RWPE2 (cell line): Measurements from ENCODE around the gene PRMT5.

Source experiments
- ATAC-seq: fragments of 200-7000 bp; cut with Tn5 transposase; 3 replicates; pipeline ENCODE4 v1.9.1; 2021; ENCODE audit warnings: low read depth
- DNase-seq: peaks from one replicate; pipeline ENCODE4 v3.0.0-alpha.2; 2020; ENCODE audit warnings: low spot score
- H3K27ac ChIP-seq: fragments of 450-650 bp; 2 replicates; pipeline ENCODE4 v1.5.1; 2017; ENCODE audit warnings: mild to moderate bottlenecking; ENCODE audit not compliant: poor library complexity, severe bottlenecking
- H3K27me3 ChIP-seq: fragments of 250-450 bp; sonication (Bioruptor Pico); 2 replicates; pipeline ENCODE4 v1.5.1; 2021; ENCODE audit warnings: mild to moderate bottlenecking, moderate library complexity; ENCODE audit not compliant: insufficient read depth, poor library complexity, severe bottlenecking
- H3K36me3 ChIP-seq: fragments of 250-450 bp; sonication (Bioruptor Pico); 2 replicates; pipeline ENCODE4 v1.5.1; 2020; ENCODE audit warnings: low read depth, mild to moderate bottlenecking, moderate library complexity
- H3K4me1 ChIP-seq: fragments of 250-450 bp; sonication (Bioruptor Pico); 2 replicates; pipeline ENCODE4 v1.5.1; 2021; ENCODE audit warnings: mild to moderate bottlenecking, moderate library complexity; ENCODE audit not compliant: insufficient read depth, poor library complexity, severe bottlenecking
- H3K4me3 ChIP-seq: fragments of 250-450 bp; sonication (Bioruptor Pico); 2 replicates; pipeline ENCODE4 v1.5.1; 2021; ENCODE audit warnings: mild to moderate bottlenecking, moderate library complexity; ENCODE audit not compliant: severe bottlenecking
- H3K9me3 ChIP-seq: fragments of 250-450 bp; sonication (Bioruptor Pico); 2 replicates; pipeline ENCODE4 v1.5.1; 2021; ENCODE audit warnings: mild to moderate bottlenecking, moderate library complexity; ENCODE audit not compliant: severe bottlenecking
- TF ChIP-seq, protein P1 (sequence below): fragments of 450-650 bp; IDR thresholded peaks from one replicate; pipeline ENCODE4 v1.5.1; 2017; ENCODE audit warnings: mild to moderate bottlenecking, moderate library complexity; ENCODE audit not compliant: poor library complexity, severe bottlenecking

The PRMT5 gene

DNA sequence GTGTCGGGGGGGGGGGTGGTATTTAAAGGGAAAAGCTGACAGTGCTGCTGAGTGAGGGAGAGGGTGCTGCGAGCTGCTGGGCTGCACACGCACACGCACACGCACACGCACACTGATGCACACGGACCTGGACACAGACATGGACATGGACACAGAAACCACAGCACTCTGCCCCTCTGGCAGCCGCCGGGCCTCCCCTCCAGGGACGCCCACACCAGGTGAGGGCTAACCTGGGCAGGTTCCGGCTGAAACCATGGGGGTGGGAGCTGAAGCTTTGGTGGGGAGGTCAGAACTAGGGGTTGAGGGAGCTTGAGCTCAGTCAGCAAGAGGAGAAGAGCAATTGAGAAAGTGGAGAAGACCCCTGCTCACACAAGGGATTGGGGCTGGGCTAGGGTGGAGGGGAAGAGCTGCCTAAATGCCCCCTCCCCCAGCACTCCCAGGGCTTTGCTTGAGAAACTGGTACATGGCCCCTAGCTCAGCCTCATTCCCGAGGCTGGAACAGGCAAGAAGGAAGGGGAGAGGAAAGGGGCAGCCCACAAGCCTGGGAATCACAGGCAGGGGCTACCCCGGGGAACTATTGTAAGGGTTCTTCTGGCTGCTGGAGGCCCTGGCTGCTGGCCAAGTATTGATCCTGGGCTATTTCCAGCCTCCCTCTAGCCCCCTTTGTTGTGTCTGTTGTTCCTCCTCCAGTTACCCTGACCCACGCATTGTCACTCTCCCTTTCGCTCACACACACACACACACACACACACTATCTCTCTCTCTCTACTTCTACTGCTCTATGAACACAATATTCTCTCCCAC is 45.8 kb downstream of the PRMT5 start, which contains the start of gene REM2:
TSS of gene REM2 (plus strand) at position 50 of the 804 bp plus-strand sequence. CDS start at position 116, 66 bp downstream.
- H3K4me1 ChIP-seq, result peaks cover 7% of the 10 kb centered on the region
- TF ChIP-seq, protein P1, sequence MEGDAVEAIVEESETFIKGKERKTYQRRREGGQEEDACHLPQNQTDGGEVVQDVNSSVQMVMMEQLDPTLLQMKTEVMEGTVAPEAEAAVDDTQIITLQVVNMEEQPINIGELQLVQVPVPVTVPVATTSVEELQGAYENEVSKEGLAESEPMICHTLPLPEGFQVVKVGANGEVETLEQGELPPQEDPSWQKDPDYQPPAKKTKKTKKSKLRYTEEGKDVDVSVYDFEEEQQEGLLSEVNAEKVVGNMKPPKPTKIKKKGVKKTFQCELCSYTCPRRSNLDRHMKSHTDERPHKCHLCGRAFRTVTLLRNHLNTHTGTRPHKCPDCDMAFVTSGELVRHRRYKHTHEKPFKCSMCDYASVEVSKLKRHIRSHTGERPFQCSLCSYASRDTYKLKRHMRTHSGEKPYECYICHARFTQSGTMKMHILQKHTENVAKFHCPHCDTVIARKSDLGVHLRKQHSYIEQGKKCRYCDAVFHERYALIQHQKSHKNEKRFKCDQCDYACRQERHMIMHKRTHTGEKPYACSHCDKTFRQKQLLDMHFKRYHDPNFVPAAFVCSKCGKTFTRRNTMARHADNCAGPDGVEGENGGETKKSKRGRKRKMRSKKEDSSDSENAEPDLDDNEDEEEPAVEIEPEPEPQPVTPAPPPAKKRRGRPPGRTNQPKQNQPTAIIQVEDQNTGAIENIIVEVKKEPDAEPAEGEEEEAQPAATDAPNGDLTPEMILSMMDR, result no peak
- no peaks in the 10 kb centered on the region for H3K27me3 ChIP-seq
- H3K4me3 ChIP-seq, result no peak within 1 kb of the TSS
- DNase-seq (no peak), ATAC-seq (no peak)
- H3K36me3 ChIP-seq, result peaks cover 1% of the 10 kb centered on the region; the same call in 1 of the 2 replicates
- no peaks in the 10 kb centered on the region for H3K9me3 ChIP-seq
- H3K27ac ChIP-seq, result no peak within 1 kb of the TSS

DNA sequence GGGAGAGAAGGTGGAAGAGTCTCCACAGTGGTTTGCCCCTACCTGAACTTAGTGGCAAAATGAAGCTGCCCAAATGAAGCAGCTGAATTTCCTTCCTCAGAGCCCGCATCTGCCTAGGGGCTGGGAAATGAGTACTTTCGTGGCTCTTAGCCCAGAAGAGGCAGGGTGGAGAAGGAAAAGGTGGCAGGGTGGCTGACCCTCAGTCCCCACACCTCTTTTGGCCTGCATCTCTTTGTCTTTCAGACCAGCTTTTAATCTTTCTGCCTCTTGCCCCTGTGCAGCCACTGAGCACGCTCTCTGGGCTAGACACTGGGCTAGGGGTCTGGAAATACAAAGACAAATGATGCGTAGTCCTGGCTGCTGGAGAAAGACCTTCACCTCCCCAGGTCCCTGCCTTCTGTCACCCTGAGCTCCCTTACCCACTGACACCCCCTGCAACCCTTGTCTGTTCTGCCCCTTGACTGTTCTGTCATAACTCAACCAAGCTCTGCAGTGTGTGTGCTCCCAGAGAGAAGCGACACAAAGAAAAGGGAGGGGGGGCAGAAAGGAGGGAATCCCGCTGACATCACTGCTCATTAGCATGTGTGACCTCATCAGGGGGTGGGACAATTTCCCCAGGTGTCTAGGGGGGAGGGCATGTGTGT is 46.5 kb downstream of the PRMT5 start:
- no peak overlapping the region for H3K4me3 ChIP-seq
- ATAC-seq (peak; percentile 4; the same call in 1 of the 3 replicates), DNase-seq (no peak)
- H3K27me3 ChIP-seq, result no peaks in the 10 kb centered on the region
- peaks cover 4% of the 10 kb centered on the region for H3K4me1 ChIP-seq
- no peak overlapping the region for H3K27ac ChIP-seq
- no peaks in the 10 kb centered on the region for H3K9me3 ChIP-seq
- TF ChIP-seq, protein P1, result no peak
- H3K36me3 ChIP-seq, result peaks cover 8% of the 10 kb centered on the region

DNA sequence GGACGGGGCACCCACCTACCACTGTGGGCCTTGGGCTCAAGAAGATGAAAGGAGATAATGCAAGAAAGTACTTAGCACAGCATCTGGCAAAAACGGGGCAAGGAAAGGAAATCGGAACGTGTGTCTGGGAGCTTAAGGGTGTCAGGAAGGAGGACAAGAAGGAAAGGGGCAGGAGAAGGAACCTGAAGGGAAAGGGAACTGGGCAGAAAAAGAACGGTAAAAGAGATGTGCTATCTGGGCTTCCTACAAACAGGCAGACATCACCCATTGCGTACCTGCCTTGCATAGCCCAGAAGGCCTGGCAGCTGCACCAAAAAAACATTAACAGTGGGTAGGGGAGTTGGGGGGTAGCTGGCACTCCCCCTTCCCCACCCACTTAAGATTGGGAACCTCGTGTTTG is 47.1 kb downstream of the PRMT5 start:
- peaks cover 13% of the 10 kb centered on the region for H3K36me3 ChIP-seq
- no peaks in the 10 kb centered on the region for H3K27me3 ChIP-seq
- DNase-seq, result no peak
- H3K4me1 ChIP-seq, result peaks cover 4% of the 10 kb centered on the region
- ATAC-seq, result no peak
- no peak overlapping the region for H3K4me3 ChIP-seq
- TF ChIP-seq, protein P1, result no peak
- no peak overlapping the region for H3K27ac ChIP-seq
- H3K9me3 ChIP-seq, result no peaks in the 10 kb centered on the region

DNA sequence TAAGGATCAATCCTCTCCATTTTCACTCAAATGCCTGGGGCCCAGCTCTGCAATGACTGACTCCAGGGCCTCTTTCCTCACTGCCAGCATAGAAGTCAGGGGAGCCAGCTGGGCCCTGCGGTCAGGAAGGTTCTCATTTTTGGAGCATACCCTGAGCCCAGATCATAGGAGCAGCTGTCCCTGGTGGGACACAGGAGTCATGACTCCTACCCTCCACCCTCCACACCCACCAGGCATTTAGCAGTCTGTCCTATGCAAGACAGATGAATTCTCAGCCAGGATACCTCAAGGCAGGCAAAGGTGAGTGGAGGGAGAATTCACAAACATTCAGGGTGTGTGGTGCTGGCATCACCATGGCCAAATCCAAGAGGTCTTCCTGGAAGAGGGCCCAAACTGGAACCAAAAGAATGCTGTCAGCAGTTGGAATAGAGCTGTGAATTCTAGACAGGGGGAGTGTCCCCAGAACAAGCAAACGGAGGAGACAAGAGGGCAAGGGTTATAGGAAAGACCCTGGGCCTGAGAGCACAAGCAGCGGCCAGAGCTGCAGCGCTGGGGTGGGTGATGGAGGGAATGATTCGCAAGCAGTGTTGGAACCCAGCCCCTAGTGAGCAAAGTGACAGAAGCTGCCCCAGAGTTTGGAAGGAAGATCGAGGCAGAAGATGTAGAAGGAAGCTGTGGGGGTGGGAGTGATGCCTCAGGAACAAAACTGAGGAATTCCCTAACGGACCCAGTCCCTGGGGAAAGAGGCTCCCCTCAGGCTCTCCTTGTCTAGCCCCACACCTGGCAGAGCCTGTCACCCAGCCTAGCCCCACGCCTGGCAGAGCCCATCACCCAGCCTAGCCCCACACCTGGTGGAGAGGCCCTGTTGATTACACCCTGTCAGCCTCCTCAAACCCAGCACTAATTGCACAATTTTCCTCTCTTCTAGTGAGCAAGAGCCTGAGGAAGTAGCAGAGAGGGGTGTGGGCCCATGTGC is 50.6 kb downstream of the PRMT5 start:
- no peak overlapping the region for H3K4me3 ChIP-seq
- peaks cover 47% of the 10 kb centered on the region for H3K36me3 ChIP-seq
- ATAC-seq, result no peak
- no peak overlapping the region for H3K27ac ChIP-seq
- H3K4me1 ChIP-seq, result peaks cover 4% of the 10 kb centered on the region
- TF ChIP-seq, protein P1, result no peak
- no peak for DNase-seq
- H3K27me3 ChIP-seq, result no peaks in the 10 kb centered on the region
- no peaks in the 10 kb centered on the region for H3K9me3 ChIP-seq
